HG03575 (cell line): Measurements from ENCODE around the gene DCXR.
"Not testable (repeated sequence)": the region's sequence is repeated elsewhere in the genome, so short reads cannot be mapped to it uniquely, and the experiment has no call there.

Experiments used
- ATAC-seq: cut with Tn5 transposase; IDR thresholded peaks from one replicate; pipeline ENCODE4 v1.9.1; 2021; ENCODE audit not compliant: unreplicated experiment, insufficient number of reproducible peaks, low FRiP score; ENCODE audit errors: extremely low read depth

The DCXR gene

GRCh38 chr17:82046903-82047302 is 9.4 kb upstream of the DCXR start:
- no peak for ATAC-seq

GRCh38 chr17:82045936-82046484 is 8.5 kb upstream of the DCXR start:
- no peak for ATAC-seq

- no peak for ATAC-seq
Observed at GRCh38 chr17:82043507-82043906, 6.0 kb upstream of the DCXR start.

DNA sequence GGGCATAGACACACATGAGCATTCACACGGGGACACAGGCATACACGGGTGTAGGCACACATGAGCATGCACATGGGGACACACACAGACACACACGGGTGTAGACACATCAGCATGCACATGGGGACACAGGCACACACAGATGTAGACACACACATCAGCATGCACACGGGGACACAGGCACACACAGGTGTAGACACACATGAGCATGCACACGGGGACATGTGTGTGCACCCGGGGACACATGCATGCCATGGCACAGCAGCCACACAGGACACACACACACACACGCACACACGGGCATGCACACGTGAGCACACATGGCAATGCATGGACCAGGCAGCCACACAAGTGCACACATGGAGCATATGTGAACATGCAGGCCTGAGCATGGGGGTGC is 5.2 kb upstream of the DCXR start:
- no peak for ATAC-seq

- no peak for ATAC-seq
Observed at GRCh38 chr17:82041144-82041814, 3.8 kb upstream of the DCXR start.

DNA sequence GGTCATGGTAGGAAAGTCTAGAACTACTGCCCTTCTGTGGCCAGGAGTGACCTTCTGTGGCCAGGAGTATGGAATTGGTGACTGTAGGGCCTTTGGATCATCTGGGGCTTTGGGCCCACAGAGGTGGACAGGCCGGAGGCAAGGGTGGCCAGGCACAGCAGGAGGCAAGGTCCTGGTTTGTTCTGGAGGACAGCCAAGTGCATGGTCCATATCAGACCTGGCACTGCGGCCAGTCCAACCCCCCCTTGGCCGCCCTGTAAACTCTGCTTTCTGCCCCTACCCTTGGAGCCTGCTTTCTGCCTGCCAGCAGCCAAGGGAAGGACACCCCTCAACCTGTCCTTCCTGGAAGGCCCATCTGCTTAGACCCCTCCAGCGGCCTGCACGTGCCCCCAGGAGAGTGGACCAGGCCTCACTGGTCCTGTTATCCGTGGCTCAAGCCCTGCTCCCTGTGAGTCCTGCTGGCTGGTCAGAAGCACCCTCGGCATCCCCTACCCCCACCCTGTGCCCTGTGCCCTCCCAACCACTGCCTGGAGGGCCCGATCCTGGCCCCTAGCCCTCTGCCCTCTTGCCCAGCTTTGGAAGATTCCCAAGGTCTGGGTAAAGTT is 2.3 kb upstream of the DCXR start:
- no peak for ATAC-seq

DNA sequence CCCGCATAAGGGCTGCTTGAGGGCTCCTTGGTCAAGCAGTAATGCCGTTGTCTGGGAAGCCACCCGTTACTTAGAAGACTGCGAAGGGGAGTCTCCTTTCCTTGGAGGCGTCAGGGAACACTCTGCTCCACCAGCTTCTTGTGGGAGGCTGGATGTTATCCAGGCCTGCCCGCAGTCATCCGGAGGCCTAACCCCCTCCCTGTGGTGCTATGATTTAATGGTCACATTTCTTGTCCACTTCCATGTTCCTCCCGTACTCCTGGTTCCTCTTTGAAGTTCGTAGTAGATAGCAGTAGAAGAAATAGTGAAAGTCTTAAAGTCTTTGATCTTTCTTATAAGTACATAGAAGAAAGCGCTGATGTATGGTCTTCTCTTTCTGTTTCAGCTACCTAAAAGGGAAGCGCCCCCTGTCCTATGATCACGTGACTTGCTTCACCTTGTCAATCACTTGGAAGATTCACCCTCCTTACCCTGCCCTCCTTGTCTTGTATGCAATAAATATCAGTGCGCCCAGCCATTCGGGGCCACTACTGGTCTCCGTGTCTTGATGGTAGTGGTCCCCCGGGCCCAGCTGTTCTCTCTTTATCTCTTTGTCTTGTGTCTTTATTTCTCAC is 1.4 kb upstream of the DCXR start:
- ATAC-seq, result not testable (repeated sequence)

GRCh38 chr17:82037889-82038195 is 345 bp upstream of the DCXR start:
- ATAC-seq, result no peak

DNA sequence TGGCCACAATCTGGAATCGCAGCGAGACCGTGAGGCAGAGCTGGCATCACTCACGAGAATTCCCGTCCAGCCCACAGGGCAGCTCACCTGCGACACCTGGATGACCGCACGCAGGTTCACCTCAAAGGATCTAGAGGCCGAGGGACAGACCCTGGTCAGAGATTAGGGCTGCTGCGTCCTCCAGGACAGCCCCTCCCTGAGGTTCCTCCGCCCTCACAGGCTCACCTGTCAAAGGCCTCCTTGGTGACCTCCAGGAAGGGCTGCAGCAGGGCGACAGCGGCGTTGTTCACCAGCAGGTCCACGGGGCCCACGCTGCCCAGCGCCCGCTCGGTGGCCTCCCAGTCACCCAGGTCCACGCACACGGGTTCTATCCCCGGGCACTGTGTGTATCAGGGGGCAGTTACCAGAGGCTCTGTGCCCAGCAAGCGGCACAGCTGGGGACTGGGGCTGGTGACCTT is 834 bp downstream of the DCXR start:
- ATAC-seq, result no peak

- no peak for ATAC-seq
Observed at GRCh38 chr17:82035956-82036633, 1.4 kb downstream of the DCXR start.

DNA sequence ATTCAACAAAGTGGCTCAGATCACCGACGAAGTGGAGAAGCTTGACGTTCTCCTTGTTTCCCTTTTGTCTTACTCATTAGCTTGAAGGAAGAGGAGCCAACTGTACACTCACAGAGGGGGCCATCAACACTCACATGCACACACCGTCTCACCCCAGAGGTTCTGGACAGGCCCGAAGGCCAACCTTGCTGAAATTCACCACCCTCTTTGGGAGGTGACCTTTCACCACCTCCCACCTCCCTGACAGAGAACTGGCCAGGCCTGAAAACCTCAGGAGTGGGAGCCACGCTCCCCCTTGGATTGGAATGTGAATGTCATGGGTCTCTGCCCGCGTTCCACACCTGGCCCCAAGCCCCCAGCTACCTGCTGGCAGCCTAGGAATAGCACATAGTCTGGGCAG is 2.0 kb downstream of the DCXR start:
- no peak for ATAC-seq

GRCh38 chr17:82034371-82035011 is 3.0 kb downstream of the DCXR start:
- ATAC-seq, result no peak

GRCh38 chr17:82033359-82034085 is 4.0 kb downstream of the DCXR start:
- ATAC-seq, result no peak

DNA sequence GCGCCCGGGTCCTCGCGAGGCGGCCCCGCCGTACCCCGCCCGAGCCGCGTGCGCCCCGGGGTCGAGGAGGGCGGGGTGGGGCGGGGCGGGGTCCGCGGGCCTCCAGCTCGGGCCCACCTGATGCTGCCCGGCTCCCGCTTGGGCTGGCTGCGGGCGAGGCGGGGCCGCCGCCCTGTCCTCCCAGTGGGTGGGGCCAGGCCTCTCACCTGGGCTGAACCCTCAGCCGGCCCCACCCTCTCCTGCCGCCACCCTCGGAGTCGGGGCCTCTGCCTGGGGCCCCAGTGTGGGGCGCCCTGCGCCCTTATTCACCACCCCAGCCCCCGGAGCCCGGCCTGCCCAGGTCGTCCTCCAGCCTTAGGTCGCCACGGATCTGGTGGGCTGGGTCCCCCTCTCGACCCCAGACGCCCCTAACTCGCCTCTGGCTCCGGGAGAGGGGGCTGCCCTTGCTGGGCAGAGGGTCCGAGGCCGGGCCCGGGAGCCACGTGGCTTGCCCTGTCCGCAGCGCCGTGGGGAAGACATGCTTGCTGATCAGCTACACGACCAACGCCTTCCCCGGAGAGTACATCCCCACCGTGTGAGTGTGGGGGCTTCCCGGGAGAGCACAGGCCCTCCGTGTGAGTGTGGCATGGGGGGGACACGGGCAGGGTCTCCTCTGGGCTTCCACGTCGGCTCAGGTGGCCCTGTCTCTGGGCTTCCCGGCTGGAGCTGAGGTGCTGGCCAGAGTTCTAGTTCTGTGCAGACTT is 5.4 kb downstream of the DCXR start:
- ATAC-seq, result no peak

DNA sequence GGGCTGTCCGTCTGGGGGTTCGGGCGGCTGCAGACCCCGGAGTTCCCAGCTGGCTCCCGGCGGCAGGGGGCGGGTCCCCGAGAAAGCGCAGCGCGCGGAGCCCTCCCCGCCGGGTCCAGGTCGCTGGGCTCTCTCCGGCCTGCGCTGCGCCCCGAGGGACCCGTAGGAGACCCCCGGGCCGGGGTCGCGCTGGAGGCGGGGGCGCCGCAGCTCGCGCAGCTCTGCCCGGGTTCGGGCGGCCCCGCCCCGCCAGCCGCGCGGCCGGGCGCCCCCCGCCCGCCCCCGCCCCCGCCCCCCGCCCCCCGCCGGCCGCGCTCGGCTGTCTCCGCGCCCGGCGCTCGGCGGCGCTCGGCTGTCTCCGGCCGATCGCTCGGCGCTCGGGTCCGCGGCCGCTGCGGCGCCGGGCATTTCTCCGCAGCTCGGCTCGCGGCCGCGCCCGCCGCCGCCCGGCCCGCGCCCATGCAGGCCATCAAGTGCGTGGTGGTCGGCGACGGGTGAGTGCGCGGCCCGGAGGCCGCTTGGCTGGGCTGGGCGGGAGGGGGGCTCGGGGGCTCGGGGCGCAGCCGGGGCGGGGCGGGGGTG is 6.1 kb downstream of the DCXR start, which contains the start of gene RAC3:
Gene RAC3, plus strand, starts transcription at position 376 of the 582 bp plus-strand sequence. Its CDS starts 84 bp downstream, at position 460.
- ATAC-seq, result no peak

- ATAC-seq, result no peak
Observed at GRCh38 chr17:82030470-82031302, 6.8 kb downstream of the DCXR start.

DNA sequence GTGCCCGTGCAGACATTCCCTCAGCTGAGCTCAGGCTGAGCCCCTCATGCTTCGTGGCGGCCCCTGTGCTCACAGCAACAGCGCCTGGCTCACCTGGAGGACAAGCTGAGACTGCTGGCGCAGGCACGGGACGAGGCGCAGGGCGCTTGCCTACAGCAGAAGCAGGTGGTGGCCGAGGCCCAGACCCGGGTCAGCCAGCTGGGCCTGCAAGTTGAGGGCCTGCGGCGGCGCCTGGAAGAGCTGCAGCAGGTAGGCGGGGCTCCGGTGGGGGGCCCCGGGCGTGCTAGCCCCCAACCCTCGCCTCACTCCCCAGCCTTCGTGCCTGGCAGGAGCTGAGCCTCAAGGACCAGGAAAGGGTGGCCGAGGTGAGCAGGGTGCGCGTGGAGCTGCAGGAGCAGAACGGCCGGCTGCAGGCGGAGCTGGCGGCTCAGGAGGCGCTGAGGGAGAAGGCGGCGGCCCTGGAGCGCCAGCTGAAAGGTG is 7.5 kb downstream of the DCXR start:
- ATAC-seq, result no peak
